ENCODE results near the gene TUBB3.
A peak's percentile ranks its signal among the peaks of the same experiment; 100 is the strongest.

DNA sequence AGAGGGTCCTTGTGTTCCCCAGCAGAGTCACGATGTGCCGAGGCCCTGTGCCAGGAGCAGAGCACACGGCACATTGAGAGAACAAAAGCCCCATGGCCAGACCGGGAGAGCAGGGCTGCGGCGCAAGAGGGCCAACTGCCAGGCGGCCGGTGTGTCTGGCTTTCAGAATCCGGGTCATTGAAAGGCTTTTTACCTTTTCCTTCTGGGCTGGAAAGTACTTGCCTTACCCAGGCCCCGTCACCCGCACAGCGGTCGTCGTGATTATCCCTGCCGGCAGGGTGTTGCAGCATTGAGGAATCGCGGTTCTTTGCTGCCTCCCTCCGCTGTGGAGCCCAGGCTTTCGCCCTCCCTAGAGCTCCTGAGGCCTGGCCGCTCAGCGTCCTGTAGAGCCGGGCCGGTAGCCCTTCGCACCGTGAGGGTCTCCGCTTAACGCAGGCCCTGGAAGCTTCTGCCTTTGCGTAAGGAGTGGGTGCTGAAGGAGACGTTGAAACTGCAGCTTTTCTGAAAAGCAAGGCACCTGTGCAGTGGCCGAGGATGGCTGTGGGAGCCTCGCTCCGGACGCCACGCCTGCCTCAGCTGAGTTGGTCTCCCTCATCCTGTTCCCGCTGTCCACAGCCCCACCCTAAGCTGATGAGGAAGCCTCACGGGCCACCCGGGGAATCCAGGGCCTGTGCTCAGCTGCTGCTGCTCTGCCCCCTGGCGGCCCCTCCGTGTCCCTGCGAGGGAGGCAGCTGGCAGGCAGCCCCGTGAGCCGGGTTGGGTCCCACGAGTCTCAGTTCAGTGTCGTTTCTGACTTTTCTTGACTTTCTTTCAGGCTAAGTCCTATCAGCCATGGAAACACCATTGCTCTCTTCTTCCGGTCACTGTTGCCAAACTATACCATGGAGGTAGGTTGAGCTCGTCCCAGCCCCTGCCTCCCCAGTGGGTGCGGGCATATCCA, 13.1 kb upstream of the TUBB3 start:
- TF ChIP-seq, protein P1, sequence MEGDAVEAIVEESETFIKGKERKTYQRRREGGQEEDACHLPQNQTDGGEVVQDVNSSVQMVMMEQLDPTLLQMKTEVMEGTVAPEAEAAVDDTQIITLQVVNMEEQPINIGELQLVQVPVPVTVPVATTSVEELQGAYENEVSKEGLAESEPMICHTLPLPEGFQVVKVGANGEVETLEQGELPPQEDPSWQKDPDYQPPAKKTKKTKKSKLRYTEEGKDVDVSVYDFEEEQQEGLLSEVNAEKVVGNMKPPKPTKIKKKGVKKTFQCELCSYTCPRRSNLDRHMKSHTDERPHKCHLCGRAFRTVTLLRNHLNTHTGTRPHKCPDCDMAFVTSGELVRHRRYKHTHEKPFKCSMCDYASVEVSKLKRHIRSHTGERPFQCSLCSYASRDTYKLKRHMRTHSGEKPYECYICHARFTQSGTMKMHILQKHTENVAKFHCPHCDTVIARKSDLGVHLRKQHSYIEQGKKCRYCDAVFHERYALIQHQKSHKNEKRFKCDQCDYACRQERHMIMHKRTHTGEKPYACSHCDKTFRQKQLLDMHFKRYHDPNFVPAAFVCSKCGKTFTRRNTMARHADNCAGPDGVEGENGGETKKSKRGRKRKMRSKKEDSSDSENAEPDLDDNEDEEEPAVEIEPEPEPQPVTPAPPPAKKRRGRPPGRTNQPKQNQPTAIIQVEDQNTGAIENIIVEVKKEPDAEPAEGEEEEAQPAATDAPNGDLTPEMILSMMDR (IDR thresholded peaks at IDR 0.05) = peak in 5 of 7 experiments; percentile 14 to 88 (median 84)
- TF ChIP-seq POLR2AphosphoS5 (IDR thresholded peaks at IDR 0.05) (peak in 1 of 3 donors; percentile 72), POLR2A (IDR thresholded peaks at IDR 0.05) (no peak)

Data from stomach (tissue), 4 donors.